ENCODE measurements around the gene CRIP3.

Gene CRIP3

DNA sequence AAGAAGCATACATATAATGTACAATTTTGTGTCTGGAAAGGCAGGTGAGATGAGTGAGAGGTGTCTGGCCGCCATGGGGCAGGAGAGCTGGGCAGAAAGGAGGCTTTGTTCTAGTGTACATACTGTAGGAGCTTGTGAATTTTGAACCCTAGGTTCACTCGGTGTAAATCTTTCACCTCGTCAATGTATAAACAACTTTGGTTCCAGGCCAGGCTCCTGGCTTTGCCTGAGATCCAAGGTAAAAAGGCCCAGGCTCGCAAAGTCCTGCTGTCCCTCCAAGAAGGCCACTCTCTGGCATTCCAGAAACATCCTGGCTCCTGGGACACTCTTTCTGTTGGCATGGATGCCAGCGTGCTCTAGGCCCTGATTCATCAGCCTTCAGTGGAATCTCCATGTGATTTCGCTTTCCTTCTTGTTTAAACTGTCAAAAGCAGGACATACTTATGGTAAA lies 17.7 kb downstream of the CRIP3 start:
- no peak for DNase-seq (ENCODE audit: low spot score)
- no peak for FAIRE-seq

DNA sequence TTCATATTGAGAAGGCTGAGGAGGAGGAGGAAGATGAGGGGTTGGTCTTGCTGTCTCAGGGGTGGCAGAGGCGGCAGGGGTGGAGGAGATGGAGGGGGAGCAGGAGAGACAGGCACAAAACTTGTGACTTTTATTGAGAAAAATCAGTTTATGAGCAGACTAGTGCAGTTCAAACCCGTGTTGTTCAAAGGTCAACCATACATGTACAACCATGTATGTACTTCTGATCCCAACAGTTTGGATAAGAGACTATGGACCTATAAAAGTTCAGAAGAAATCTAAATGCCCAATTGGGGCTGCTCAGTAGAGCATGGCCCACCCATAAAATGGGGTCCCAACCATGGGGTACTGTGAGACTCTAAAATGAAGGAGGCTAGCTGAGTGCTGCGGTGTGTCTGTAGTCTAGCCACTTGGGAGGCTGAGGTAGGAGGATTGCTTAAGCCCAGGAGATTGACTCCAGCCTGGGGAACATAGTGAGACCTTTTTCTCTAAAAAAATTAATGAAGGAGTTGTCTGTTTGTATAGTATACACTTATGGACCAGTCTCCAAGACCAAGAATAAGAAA lies 18.2 kb downstream of the CRIP3 start:
- FAIRE-seq: no peak

DNA sequence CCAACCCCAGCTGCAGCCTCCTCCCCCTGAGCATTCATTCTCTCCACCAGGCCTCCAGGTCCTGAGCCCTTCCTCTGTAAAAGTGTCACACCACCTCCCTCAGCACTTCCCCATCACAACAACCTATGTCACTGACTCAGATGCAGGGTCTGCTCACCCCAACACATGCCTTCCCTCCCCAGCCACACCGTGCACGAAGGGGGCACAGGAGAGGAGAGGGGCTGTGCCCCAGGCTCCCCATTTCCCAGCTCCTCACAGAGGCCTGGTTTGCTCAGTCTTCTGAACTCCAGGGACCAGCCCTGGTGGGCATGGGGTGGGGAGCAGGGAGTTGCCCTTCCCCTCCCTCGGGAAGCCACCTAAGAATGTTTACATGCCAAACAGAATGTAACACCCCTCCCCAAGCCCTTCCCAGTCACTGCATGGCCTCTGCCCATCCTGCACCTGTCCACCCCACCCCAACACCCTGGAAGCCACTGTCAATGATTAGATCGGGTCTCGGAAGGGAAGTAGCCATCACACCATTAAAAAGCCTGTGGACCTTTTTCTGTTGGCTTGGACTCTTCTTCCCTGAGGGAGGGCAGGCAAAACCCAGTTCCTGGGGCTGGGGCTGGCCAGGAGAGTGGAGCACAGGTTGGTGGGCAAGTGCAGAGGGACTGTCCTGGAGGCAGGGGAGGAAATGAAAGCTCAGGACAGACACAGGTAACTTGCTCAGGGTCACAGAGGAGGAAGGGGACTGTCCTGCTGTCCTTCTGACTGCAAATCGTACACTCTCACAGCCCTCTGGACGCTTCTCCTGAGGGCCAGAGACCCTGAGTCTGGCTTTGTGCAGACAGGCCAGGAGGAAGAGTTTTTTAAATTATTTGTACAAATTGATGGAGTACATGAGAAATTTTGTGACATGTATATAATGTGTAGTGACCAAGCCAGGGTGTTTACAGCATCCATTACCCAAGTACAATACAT lies 20.6 kb downstream of the CRIP3 start:
- no peak for FAIRE-seq

More for the DNA sequence above, 18.2 kb downstream of the CRIP3 start:
- DNase-seq (ENCODE audit: low spot score): no peak

GRCh38 chr6:43286980-43287716 lies 21.5 kb downstream of the CRIP3 start:
- DNase-seq (ENCODE audit: low spot score) (no peak), FAIRE-seq (no peak)

More for the DNA sequence above, 20.6 kb downstream of the CRIP3 start:
- DNase-seq (ENCODE audit: low spot score): no peak

- DNase-seq (ENCODE audit: low spot score): no peak
- no peak for FAIRE-seq
Observed at GRCh38 chr6:43286456-43286979, 22.1 kb downstream of the CRIP3 start.

- FAIRE-seq: no peak
- no peak for DNase-seq (ENCODE audit: low spot score)
Observed at GRCh38 chr6:43285832-43286231, 22.8 kb downstream of the CRIP3 start.

DNA sequence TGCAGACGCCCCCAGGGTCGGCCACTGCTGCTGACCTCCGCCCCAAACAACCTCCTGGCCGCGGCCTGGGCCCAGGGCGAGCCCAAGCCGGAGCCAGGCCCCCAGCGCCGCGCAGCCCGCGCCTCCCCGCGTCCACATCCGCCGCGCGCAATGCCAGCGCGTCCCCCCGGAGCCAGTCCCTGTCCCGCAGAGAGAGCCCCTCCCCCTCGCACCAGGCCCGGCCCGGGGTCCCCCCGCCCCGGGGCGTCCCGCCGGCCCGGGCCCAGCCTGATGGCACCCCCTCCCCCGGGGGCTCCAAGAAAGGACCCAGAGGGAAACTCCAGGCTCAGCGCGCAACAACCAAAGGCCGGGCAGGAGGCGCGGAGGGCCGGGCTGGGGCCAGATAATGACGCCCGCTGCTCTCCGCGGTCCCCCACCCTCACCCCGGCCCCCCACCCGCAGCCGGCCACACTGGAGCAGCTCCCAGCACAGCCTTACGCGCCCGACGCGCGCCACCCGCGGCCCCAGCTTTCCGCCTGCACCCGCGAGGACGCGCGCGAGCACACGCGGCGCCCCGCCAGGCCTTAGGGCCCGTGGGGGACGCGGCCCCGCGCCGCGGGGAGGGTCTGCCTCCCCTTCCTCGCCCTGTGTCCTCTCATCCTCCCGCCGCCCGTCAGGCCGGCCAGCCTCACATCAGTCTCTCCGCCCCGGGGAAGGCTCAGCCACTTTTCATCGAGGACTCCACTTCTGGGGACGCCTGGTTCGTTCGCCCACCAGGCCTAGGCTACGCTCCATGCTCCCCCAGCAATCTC lies 23.4 kb downstream of the CRIP3 start:
- DNase-seq (ENCODE audit: low spot score): no peak
- FAIRE-seq: no peak

- DNase-seq (ENCODE audit: low spot score) (no peak), FAIRE-seq (no peak)
Observed at GRCh38 chr6:43283905-43284304, 24.7 kb downstream of the CRIP3 start.

DNA sequence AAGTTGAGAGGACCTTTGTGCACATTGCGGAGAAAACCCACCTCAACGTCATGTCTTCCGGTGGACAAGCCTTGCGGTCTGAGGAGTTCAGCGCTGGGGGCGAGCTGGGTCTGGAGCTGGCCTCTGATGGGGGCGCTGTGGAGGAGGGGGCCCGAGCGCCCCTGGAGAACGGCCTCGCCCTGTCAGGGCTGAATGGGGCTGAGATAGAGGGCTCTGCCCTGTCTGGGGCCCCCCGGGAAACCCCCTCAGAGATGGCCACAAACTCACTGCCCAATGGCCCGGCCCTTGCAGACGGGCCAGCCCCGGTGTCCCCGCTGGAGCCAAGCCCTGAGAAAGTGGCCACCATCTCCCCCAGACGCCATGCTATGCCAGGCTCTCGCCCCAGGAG lies 25.1 kb downstream of the CRIP3 start:
- no peak for FAIRE-seq

DNA sequence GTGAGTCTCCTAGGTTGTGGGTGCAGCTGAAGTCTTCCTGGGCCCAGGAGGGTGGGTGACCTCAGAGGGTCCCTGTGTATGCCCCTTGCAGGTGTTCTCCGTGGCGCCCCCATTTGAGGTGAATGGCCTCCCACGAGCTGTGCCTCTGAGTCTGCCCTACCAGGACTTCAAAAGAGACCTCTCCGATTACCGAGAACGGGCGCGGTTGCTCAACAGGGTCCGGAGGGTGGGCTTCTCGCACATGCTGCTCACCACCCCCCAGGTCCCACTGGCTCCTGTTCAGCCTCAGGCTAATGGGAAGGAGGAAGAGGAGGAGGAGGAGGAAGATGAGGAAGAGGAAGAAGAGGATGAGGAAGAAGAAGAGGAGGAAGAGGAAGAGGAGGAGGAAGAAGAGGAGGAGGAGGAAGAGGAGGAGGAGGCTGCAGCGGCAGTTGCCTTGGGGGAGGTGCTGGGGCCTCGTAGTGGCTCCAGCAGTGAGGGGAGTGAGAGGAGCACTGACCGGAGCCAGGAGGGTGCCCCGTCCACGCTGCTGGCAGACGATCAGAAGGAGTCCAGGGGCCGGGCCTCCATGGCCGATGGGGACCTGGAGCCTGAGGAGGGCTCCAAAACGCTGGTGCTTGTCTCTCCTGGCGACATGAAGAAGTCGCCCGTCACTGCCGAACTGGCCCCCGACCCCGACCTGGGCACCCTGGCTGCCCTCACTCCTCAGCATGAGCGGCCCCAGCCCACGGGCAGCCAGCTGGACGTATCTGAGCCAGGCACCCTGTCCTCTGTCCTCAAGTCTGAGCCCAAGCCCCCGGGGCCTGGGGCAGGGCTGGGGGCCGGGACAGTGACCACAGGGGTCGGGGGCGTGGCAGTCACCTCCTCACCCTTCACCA lies 25.8 kb downstream of the CRIP3 start:
- FAIRE-seq (no peak), DNase-seq (ENCODE audit: low spot score) (no peak)

More for the DNA sequence above, 25.1 kb downstream of the CRIP3 start:
- no peak for DNase-seq (ENCODE audit: low spot score)

GRCh38 chr6:43282060-43282459 lies 26.6 kb downstream of the CRIP3 start:
- DNase-seq (ENCODE audit: low spot score) (no peak), FAIRE-seq (no peak)

GRCh38 chr6:43280234-43280633 lies 28.4 kb downstream of the CRIP3 start:
- FAIRE-seq: no peak
- no peak for DNase-seq (ENCODE audit: low spot score)

- FAIRE-seq (no peak), DNase-seq (ENCODE audit: low spot score) (peak; percentile 63)
Observed at GRCh38 chr6:43278524-43279078, 30.0 kb downstream of the CRIP3 start.

DNA sequence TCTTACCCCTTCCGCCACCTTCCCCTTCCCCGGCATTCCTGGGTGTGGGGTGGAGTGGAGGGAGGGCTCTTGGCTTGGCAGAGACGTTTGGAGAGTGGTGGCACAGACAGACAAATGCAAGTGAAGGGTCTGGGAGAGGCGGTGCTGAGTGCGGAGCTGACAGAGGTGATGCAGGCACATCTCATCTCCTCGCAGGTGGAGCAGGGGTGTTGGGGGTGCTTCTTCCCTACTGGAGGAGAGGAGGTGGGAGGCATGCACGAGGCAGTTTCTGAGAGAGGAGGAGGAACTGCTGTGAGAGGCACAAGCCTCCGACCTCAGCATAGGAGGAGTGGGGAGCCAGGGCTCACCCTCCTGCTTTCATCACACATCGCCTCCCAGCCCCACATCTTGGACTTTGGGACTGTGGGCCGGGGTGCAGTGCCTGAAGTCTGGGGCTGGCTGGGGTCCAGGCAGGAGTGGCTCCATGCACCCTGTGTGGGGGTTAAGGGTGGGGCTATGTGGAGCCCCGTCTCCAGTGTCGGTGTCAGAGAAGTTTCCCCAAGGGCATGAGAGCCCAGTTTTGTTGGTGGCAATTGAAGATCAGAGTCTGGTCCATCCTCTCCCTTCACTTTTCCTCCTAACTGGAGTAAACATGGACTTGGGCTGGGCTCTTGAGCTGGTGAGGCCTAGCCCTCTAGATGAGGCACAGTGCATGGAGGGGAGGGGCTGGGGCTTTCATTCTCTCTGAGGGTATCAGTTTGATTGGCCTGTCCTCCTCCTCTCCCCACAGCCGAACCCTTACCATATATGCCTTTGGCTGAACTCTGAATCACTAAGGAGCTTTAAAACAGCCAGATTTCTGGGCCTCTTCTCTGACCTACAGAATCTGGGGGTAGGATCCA lies 30.7 kb downstream of the CRIP3 start:
- FAIRE-seq (no peak), DNase-seq (ENCODE audit: low spot score) (peak; percentile 18)

DNA sequence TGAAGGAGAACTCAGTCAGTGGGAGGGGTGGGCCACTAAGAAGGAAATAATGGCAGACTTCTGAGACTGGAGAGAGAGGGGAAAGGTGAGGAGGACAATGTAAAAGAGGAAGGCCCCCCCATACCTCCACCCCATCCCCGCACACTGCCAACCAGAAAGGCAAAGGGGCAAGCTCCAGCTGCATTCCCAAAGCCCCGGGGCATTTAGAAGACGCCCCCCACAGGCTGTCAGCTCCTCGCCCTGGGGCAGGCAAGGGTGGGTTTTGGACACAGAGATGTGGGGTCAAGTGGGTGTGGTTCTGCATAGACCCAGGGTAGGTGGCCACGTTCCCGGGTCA lies 31.4 kb downstream of the CRIP3 start:
- DNase-seq (ENCODE audit: low spot score) (no peak), FAIRE-seq (no peak)

- DNase-seq (ENCODE audit: low spot score) (no peak), FAIRE-seq (no peak)
Observed at GRCh38 chr6:43276577-43277305, 31.9 kb downstream of the CRIP3 start.

DNA sequence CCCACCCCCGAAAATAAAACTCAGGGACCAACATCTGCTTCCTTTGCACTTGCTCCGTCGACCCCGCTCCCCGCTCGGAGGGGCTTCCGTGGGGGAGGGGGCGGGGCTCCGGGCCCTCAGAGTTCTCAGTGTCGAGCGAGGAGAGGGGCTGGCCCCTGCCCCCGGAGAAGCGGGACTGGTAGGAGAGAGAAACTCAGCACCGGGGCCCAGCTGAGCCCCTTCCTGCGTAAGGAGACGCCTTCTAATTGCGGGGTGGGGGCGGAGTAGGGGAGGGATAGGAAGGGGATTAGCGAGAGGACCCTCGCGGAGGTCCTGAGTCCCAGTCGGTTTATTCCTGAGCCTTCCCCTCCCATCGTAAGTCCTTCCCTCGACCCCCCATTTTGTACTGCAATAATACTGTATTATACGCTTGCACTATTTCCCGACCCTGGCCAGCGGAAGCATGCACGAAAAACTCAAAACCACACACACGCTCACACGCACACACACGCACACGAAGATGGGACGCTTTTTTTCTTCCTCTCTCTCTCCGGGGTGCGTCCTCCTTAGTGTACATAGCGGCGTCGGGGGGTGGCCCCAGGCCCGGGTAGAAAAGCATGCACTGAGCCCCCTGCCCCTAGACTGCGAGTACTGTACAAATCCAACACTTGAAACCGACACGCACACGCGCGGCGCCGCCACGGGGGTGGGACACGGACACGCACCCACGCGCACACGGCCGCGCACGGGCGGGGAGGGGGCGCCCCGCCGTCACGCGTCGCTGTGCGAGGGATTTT lies 32.6 kb downstream of the CRIP3 start:
- FAIRE-seq (no peak), DNase-seq (ENCODE audit: low spot score) (no peak)
